ENCODE measurements around the gene AIRE. TPM values are rescaled to one million over a fixed set of nuclear protein-coding genes. Genes with fewer than 3 reads are reported as not detected.
"Not testable (repeated sequence)": the region's sequence is repeated elsewhere in the genome, so short reads cannot be mapped to it uniquely, and the experiment has no call there.

Gene AIRE
- total RNA-seq, 1 donor from 2014 or later = 9.7 TPM

DNA sequence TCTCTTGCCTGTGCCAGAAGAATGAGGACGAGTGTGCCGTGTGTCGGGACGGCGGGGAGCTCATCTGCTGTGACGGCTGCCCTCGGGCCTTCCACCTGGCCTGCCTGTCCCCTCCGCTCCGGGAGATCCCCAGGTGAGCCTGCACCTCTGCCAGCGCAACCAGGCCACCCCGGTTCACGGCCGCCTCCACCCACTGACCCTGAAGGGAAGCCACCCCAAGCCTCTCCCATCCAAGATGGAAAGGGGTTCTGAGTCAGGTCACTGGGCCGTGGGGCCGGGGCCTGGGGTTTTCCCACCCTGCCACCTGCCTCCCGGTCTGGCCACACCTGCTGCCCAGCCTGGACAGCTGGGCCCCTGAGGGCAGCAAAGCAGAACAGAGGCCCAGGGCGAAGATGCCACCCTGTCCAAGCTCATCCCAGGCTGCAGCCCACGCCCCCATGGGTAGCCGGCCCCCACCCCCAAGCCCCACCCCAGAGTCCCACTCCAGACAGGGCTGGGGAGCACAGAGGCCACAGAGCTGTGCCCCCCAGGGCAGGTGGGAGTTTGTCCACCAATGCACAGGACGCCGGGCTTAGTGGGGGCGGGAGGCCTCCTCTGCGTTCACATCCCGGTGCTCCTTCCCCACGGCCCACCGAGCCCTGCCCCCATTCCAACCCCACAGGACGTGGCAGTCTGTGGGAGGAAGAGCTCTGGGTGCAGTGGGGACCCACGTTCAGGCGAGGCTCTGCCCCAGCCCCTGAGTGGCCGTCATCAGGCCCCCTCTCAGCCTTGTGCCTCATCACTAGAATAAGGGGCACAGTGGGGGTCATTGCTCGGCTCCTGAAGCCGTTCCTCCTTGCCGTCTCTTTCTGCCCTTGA lies 5.6 kb downstream of the AIRE start:
- peak; percentile 62 for DNase-seq (ENCODE audit: low read depth)

DNA sequence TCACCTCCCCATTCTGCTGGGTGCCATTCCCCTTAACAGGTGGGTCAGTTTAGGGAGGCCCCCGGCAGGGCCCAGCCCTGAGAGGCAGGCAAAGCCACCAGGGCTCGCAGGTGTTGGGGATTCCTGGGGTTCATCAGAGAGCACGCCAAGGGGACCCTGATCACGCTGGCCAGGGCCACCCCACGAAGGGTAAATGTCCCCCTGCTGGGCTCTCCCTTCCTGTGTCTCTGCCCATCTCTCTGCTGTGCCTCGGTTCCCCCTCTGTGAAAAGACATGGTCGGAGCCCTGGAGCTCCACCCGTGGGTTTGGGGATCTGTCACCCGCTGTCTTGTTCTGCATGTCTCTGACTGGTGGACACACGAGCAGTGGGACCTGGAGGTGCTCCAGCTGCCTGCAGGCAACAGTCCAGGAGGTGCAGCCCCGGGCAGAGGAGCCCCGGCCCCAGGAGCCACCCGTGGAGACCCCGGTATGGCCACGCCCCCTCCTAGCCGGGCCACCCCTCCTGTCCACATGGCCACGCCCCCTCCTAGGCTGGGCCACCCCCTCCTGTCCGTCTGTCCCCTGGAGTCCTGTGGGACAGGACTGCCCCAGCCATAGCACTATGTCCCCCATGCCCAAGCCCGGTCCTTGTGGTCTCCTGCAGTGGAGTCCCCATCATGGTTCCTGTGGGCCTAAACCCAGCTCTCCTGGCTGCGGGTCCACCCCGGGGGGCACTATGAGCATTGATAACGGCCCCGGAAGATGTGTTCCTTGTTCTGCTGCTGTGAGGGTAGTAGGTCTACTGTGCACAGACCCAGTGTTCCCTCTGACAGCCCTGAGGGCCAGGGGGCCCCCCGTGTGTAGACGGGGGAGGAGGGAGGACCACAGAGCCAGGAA lies 6.5 kb downstream of the AIRE start:
- no peak for DNase-seq (ENCODE audit: low read depth)

DNA sequence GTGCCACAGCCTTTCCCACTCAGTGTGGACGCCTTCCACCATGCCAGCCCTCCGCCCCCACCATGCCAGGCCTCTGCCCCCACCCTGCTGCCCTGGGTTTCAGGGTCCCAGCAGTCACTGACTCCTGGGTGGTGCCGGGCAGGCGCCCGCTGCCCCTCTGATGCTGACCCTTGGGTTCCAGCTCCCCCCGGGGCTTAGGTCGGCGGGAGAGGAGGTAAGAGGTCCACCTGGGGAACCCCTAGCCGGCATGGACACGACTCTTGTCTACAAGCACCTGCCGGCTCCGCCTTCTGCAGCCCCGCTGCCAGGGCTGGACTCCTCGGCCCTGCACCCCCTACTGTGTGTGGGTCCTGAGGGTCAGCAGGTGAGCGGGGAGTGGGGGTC lies 7.1 kb downstream of the AIRE start:
- no peak for DNase-seq (ENCODE audit: low read depth)

DNA sequence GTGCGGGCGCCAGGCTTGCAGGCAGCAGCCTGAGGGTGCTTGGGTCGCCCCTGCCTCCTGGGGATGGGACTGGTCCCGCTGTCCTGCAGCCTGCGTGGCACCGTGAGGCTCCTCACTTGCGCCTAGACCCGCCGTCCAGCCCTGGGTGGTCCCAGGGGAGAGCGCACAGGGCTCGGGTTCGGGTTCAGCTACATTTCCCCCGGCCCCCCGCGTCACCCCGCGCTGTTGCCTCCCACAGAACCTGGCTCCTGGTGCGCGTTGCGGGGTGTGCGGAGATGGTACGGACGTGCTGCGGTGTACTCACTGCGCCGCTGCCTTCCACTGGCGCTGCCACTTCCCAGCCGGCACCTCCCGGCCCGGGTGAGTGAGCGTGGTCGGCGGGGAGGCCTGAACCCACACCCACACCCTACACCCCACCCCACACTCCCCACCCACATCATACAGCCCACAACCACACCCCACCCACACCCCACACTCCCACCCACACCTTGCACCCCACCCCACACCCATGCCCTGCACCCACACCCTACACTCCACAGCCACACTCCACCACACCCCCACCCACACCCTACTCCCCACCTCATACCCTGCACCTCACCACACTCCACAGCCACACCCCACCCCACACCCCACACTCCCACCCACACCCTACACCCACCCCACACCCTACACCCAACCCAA lies 8.0 kb downstream of the AIRE start:
- no peak for DNase-seq (ENCODE audit: low read depth)

DNA sequence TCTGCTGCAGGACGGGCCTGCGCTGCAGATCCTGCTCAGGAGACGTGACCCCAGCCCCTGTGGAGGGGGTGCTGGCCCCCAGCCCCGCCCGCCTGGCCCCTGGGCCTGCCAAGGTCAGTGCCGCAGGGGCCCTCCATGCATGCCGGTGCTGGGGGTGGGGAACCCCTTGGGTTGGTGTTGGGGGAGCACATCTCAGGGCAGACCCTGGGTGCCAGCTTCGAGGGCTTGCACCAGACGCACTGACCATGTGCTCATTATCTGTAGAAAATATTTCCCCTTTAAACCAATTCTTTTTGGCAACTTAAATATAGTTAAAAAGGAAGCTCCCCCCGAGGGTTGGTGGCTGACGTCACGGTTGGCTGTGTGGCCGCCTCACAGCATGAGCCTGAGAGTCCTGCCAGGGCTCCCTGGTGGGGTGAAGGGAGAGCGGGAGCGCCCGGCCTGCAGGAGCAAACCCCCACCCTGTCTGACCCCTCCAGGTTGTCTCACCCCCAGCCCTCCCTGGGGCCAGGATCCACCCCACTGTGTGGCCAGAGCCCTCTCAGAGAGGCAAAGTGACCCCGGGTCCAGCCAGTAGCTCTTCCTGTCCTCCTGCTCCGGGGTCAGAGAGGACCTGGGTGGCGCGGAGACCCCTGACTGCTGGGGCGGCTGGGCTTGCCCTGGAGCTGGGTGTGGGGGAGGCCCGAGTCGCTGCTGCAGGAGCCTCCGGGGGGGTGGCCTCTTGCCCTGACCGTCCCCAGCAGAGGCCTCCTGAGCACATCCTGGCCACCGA lies 8.9 kb downstream of the AIRE start:
- DNase-seq (ENCODE audit: low read depth) = no peak

DNA sequence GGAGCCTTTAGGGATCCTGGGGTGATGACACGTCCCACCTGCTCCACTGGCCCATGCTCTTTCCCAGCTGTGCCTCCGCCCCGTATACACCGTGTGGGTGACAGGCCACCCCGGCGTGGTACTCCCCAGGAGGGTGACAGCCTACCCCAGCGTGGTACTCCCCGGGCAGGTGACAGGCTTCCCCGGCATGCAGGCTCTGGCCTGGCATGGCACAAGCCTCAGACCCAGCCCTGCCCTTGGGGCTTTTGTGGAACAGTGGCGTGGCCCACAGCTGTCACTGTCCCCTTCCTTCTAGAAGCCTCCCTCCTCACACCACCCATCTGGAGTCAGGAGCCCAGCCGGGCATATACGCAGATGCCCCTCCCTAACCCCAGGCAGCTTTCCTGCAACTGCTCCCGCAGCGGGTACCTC lies 9.5 kb downstream of the AIRE start:
- peak; percentile 91 for DNase-seq (ENCODE audit: low read depth)

DNA sequence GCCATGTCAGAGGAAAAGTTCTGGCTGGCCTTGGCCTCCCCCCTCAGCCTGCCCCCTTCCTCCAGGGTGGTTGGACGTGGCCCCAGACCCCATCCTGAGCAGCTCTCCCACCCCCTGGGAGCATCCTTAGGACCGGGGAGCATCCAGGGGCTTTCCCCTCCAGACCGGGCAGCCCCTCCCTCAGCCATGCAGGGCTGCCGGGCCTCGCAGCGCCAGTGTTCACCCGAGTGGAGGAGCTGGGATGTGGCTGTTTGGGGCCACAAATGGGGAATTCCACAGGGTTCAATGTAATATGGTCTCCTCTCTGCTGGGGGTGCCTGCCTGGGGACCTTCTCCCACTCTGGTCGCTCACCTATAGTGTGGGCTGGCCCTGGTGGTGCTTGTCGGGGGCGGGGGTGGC lies 10.0 kb downstream of the AIRE start:
- no peak for DNase-seq (ENCODE audit: low read depth)

DNA sequence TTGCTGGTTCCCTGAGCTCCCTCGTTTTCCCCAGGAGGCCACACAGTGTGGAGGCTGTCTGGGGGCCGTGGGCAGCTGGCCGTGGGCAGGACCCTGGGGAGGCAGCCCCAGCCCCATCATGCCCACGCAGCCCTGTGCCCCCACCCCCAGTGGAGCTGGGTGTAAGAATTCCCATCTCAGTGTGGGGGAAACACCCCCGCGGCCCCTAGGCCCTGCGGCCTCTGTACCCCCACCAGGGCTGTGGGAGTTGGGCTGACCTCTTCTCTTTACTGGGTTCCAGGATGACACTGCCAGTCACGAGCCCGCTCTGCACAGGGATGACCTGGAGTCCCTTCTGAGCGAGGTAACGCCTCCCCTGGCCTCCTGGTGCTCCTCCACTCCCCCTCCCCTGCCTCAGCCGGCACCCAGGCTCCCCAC lies 10.4 kb downstream of the AIRE start:
- DNase-seq (ENCODE audit: low read depth) = no peak

DNA sequence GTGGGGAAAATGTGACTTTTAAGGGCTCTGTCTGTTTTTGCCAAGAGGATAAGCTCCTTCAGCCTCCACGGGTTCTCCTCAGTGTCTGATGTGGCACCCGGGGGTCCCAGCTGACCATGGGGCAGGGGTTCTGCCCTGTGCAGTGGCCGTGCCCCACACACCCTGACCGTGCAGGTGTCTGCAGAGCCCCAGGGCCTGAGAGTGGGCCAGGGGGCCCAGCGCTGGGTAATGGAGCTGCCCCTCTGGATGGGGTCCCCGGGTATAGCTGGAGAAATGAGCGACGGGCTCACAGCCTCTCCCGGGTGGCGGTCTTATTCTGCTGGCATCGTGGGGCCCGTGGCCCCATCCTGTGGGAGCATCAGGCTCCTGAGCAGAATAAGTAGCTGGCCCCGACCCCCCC lies 11.2 kb downstream of the AIRE start:
- no peak for DNase-seq (ENCODE audit: low read depth)

DNA sequence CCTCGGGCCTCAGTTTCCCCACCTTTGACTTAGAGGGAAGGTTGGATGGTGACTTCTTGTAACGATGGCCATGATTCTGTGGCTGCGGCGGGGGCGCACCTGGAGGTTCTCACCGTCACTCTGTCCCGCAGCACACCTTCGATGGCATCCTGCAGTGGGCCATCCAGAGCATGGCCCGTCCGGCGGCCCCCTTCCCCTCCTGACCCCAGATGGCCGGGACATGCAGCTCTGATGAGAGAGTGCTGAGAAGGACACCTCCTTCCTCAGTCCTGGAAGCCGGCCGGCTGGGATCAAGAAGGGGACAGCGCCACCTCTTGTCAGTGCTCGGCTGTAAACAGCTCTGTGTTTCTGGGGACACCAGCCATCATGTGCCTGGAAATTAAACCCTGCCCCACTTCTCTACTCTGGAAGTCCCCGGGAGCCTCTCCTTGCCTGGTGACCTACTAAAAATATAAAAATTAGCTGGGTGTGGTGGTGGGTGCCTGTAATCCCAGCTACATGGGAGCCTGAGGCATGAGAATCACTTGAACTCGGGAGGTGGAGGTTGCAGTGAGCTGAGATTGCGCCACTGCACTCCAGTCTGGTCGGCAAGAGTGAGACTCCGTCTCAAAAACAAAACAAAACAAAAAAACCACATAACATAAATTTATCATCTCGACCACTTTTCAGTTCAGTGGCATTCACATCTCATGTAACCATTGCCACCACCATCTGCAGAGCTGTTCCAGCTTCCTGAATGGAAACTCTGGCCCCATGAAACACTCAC lies 12.0 kb downstream of the AIRE start:
- DNase-seq (ENCODE audit: low read depth) = peak; percentile 88

DNA sequence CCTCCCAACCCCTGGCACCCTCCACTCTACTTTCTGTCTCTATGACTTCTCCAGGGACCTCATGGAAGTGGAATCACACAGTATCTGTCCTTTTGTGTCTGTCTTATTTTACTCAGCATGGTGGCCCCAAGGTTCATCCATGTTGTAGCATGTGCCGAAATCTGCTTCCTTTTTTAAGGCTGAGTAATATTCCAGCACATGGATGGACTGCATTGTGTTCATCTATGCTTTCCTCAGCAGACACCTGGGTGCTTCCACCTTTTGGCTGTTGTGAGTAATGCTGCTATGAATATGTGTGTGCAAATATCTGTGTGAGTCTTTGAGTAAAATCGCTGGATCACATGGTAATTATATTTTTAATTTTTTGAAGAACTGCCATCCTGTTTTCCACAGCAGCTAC lies 12.6 kb downstream of the AIRE start:
- DNase-seq (ENCODE audit: low read depth) = no peak

DNA sequence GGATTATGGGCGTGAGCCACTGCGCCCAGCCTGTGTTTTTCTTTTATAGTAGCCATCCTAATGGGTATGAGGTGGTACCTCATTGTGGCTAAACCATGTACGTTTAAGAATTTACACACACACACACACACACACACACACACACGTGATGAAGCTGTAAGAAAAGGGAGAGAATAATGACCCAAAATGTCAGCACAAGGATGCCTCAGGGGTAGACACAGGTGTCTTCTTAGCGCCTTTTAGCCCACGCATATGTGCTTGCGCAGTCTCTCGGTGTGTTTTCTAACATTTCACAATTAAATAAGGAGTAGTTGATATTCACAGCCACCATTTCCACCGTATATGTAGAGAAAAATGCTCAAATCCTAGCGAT lies 13.4 kb downstream of the AIRE start:
- DNase-seq (ENCODE audit: low read depth) = no peak

DNA sequence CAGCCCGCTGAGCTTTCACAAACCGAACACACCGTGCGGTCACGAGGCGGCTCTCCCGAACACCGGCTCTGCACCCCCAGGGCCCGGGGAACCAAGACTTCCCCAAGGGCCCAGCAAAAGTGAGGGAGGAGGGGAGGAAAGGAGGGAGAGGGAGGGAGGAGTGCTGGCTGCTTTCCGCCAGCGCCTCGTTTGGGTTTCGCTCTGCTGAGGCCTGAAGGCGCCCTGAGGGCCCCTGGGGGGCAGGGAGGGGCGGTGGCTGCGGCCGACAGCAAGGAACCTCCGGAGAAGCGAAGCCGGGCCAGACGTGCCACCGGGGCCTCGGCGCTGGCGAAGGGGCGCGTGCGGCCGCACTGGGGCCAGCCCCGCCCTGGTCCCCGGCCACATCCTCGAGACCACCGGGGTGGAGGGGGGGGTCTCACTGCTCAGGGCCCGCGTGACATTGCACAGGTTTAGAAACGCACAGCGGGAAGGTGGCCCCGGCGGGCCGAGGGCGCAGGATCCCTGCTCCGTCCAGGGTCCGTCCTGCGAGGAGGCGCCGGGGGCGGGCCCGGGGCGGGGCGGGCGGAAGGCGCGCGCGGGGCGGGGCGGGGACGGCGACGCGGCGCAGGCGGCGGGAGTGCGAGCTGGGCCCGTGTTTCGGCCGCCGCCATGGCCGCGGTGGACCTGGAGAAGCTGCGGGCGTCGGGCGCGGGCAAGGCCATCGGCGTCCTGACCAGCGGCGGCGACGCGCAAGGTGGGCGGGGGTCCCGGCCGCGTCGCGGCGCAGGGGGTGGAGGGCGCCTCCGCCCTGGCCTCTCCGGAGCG lies 14.0 kb downstream of the AIRE start, which contains the start of gene PFKL:
TSS of gene PFKL (plus strand) at position 596 of the 804 bp plus-strand sequence. CDS start at position 649, 53 bp downstream.
- DNase-seq (ENCODE audit: low read depth) = peak; percentile 69

DNA sequence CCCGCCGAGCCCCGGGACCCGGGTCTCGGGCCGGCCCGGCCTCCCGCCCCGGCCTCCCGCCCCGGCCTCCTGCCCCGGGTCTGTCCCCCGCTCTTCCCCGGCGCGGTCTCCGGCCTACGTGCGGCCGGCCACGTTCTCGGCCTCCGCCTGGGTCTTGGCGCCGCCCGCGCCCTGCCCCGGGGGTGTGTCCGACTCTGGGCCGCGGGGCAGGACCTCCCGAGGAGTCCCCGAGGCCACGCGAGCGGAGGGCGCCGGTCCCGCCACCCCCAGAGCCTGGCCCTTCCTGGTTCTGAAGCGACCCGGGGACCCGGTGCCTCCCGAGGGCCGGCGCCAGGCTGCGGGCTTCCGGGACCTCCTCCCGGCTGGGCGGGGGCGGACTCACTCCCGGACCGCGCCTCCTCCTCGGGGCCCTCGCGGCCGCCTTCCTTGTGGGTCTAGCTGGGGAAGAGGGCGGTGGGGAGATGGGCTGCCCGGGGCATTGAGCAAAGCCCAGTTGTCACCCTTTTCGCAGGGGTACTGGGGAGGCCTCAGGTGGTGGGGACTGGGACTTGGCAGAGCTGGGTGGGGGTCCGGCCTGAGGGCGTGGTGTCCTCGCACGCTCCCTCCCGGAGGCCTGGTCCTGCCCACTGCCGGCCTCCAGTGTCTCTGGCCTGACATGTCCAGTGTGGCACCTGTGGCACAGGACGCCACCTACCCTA lies 14.7 kb downstream of the AIRE start:
- peak; percentile 57 for DNase-seq (ENCODE audit: low read depth)

DNA sequence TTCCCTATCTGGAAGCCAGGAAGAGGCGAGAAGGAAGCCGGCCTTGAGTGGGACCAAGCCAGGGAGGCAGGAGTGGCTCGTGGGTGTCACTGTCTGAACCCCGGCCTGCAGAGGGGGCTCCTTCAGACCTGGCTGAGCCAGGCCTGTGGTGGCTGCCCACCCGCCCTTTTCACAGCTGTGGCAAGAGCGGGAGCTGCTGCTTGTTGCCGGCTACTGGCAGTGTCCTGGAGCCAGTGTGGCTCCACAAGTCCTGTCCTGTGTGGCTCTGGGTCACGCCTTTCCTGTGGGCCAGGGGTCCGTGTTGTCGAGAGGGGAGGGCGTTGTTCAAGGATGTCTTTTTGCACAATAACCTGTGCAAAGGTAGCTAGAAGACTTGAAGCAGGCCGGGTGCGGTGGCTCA lies 15.5 kb downstream of the AIRE start:
- peak; percentile 37 for DNase-seq (ENCODE audit: low read depth)

DNA sequence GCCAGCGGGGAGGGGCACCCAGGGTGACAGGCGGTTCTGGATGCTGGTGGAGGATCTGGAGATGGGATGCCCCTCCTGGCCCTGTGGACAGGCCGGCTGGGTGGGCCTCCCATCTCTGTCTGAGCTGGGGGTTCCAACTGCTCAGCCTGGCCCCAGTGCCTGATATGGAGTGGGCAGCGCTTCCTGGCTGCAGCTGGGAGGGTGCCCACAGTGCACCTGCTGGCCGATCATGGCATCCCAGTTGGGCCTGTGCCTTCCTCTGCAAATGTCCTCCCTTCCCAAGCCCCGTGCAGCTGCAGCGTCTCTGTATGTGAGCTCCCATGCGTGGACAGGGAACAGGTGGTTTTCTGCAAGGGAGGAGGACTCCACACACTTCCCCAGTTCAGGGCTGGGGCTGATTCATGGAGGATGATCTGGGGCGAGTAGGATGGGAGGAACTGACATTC lies 16.3 kb downstream of the AIRE start:
- DNase-seq (ENCODE audit: low read depth) = peak; percentile 94

DNA sequence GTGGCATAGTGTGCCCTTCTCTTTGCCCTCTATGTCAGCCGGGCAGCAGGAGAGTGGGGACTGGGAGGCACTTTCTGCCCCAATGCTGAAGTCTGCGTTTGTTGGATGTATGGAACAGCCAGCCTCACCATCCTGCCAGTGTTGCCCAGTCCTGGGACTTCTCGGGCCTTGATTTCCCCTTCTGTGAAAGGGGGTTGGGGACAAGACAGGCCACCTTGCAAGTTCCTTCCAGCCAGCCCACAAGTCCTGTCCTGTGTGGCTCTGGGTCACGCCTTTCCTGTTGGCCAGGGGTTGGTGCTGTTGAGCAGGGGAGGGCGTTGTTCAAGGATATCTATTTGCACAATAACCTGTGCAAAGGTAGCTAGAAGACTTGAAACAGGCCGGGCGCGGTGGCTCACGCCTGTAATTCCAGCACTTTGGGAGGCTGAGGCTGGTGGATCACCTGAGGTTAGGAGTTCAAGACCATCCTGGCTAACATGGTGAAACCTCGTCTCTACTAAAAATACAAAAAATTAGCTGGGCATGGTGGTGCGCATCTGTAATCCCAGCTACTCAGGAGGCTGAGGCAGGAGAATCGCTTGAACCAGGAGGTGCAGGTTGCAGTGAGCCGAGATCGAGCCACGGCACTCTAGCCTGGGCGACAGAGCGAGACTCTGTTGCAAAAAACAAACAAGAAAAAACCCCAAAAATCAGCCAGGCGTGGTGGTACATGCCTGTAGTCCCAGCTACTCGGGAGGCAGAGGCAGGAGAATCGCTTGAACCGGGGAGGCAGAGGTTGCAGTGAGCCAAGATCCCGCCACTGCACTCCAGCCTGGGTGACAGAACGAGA lies 17.1 kb downstream of the AIRE start:
- not testable (repeated sequence) for DNase-seq (ENCODE audit: low read depth)
